AG09309 (cell line): ENCODE data around the gene SPRR2A.

ENCODE experiments used
- DNase-seq: peaks from one replicate; pipeline ENCODE4 v3.0.0-alpha.2; 2010; ENCODE audit warnings: low read depth
- H3K4me3 ChIP-seq: 2 replicates; pipeline ENCODE4 v1.5.1; 2011; ENCODE audit warnings: mild to moderate bottlenecking, low read depth, low read length, moderate library complexity; ENCODE audit not compliant: control insufficient read depth
- CTCF ChIP-seq: IDR thresholded peaks from 2 replicates; pipeline ENCODE4 v1.5.1; 2011; ENCODE audit warnings: mild to moderate bottlenecking, low read depth, low read length, inconsistent platforms; ENCODE audit not compliant: insufficient read depth, control insufficient read depth; ENCODE audit errors: missing control alignments

The SPRR2A gene

GRCh38 chr1:153049211-153049610 is 8.1 kb downstream of the SPRR2A start:
- DNase-seq = no peak
- TF ChIP-seq CTCF = no peak
- H3K4me3 ChIP-seq = no peak overlapping the region

GRCh38 chr1:153040950-153041631 is 16.2 kb downstream of the SPRR2A start, which contains the start of gene SPRR2D:
Gene SPRR2D (minus strand): TSS chr1:153041120. CDS start chr1:153040346, 774 bp downstream.
- TF ChIP-seq CTCF = no peak
- no peak for DNase-seq
- H3K4me3 ChIP-seq = no peak within 1 kb of the TSS

GRCh38 chr1:153035211-153035610 is 22.1 kb downstream of the SPRR2A start:
- TF ChIP-seq CTCF = no peak
- DNase-seq = no peak
- no peak overlapping the region for H3K4me3 ChIP-seq

GRCh38 chr1:153032677-153033308 is 24.5 kb downstream of the SPRR2A start:
- no peak for DNase-seq
- TF ChIP-seq CTCF = no peak
- H3K4me3 ChIP-seq = no peak overlapping the region

GRCh38 chr1:153032073-153032472 is 25.2 kb downstream of the SPRR2A start:
- TF ChIP-seq CTCF = no peak
- no peak overlapping the region for H3K4me3 ChIP-seq
- DNase-seq = no peak

- DNase-seq = no peak
- no peak for TF ChIP-seq CTCF
- H3K4me3 ChIP-seq = no peak within 1 kb of the TSS
Measured at GRCh38 chr1:153030895-153031294, 26.4 kb downstream of the SPRR2A start, which contains the start of gene SPRR1B. Gene SPRR1B (plus strand): TSS chr1:153031203. CDS start chr1:153032346, 1,143 bp downstream.

GRCh38 chr1:153028766-153029165 is 28.5 kb downstream of the SPRR2A start:
- no peak for DNase-seq
- no peak for TF ChIP-seq CTCF
- no peak overlapping the region for H3K4me3 ChIP-seq
